Globus pallidus (tissue), 1 donor: ENCODE results near the gene SIRPG.
"Not testable (repeated sequence)": the region's sequence is repeated elsewhere in the genome, so short reads cannot be mapped to it uniquely, and the experiment has no call there.

Experiments
- DNase-seq: peaks from one replicate; pipeline ENCODE4 v3.0.0-alpha.2; 2015; ENCODE audit warnings: low spot score

Gene SIRPG

GRCh38 chr20:1657556-1658334 is at the start of gene SIRPG:
SIRPG (minus strand) TSS chr20:1657779; CDS start chr20:1657714, 65 bp downstream.
- no peak for DNase-seq

GRCh38 chr20:1706887-1707286 is 49.3 kb upstream of the SIRPG start:
- DNase-seq = not testable (repeated sequence)

GRCh38 chr20:1706079-1706478 is 48.5 kb upstream of the SIRPG start:
- DNase-seq = no peak

GRCh38 chr20:1702855-1703254 is 45.3 kb upstream of the SIRPG start:
- no peak for DNase-seq

- no peak for DNase-seq
Observed at GRCh38 chr20:1702328-1702727, 44.7 kb upstream of the SIRPG start.

- no peak for DNase-seq
Observed at GRCh38 chr20:1700990-1701389, 43.4 kb upstream of the SIRPG start.

- DNase-seq = no peak
Observed at GRCh38 chr20:1697592-1697991, 40.0 kb upstream of the SIRPG start.

- DNase-seq = no peak
Observed at GRCh38 chr20:1696521-1697209, 39.1 kb upstream of the SIRPG start.

GRCh38 chr20:1694672-1695071 is 37.1 kb upstream of the SIRPG start:
- no peak for DNase-seq

- DNase-seq = no peak
Observed at GRCh38 chr20:1693427-1693826, 35.8 kb upstream of the SIRPG start.

- DNase-seq = no peak
Observed at GRCh38 chr20:1689721-1690120, 32.1 kb upstream of the SIRPG start.

- no peak for DNase-seq
Observed at GRCh38 chr20:1688886-1689538, 31.4 kb upstream of the SIRPG start.

- no peak for DNase-seq
Observed at GRCh38 chr20:1687053-1687452, 29.5 kb upstream of the SIRPG start.

GRCh38 chr20:1686151-1686748 is 28.7 kb upstream of the SIRPG start:
- DNase-seq = no peak

GRCh38 chr20:1685304-1686052 is 27.9 kb upstream of the SIRPG start:
- DNase-seq = no peak

- no peak for DNase-seq
Observed at GRCh38 chr20:1684872-1685271, 27.3 kb upstream of the SIRPG start.

- no peak for DNase-seq
Observed at GRCh38 chr20:1676650-1677049, 19.1 kb upstream of the SIRPG start.

GRCh38 chr20:1674990-1675780 is 17.6 kb upstream of the SIRPG start:
- DNase-seq = no peak

- no peak for DNase-seq
Observed at GRCh38 chr20:1674361-1674760, 16.8 kb upstream of the SIRPG start.

GRCh38 chr20:1673424-1673823 is 15.8 kb upstream of the SIRPG start:
- no peak for DNase-seq

GRCh38 chr20:1672728-1673127 is 15.1 kb upstream of the SIRPG start:
- DNase-seq = no peak
